Muscle layer of duodenum (tissue), 2 donors: Measurements from ENCODE around the gene NOD2.

ENCODE experiments used
- H3K27ac ChIP-seq: one replicate; pipeline ENCODE4 v1.7.0; 2013; ENCODE audit warnings: mild to moderate bottlenecking, low read length
- H3K27me3 ChIP-seq: one replicate; pipeline ENCODE4 v1.7.0; 2013; ENCODE audit warnings: low read depth, mild to moderate bottlenecking, control low read depth, low read length
- H3K36me3 ChIP-seq, 2 donors: one replicate each; pipeline ENCODE4 v1.7.0; 2013; ENCODE audit warnings: low read length in 2 of 2, control low read depth in 1 of 2, mild to moderate bottlenecking in 1 of 2; ENCODE audit not compliant: insufficient read depth in 2 of 2, control insufficient read depth in 1 of 2
- H3K4me1 ChIP-seq, 2 donors: one replicate each; pipeline ENCODE4 v1.7.0; 2013; ENCODE audit warnings: low read length in 2 of 2, mild to moderate bottlenecking in 2 of 2, control low read depth in 1 of 2, moderate library complexity in 1 of 2; ENCODE audit not compliant: insufficient read depth in 2 of 2, control insufficient read depth in 1 of 2
- H3K4me3 ChIP-seq, 2 donors: one replicate each; pipeline ENCODE4 v1.7.0; 2013; ENCODE audit warnings: low read length in 2 of 2, low read depth in 1 of 2, mild to moderate bottlenecking in 1 of 2
- H3K9me3 ChIP-seq, 2 donors: one replicate each; pipeline ENCODE4 v1.7.0; 2013; ENCODE audit warnings: low read length in 2 of 2, control low read depth in 1 of 2, mild to moderate bottlenecking in 1 of 2; ENCODE audit not compliant: control insufficient read depth in 1 of 2
- donor health status: healthy.

The NOD2 gene

GRCh38 chr16:50740736-50741135, 47.3 kb downstream of the NOD2 start:
- H3K4me3 ChIP-seq: peak overlapping the region; percentile 81 to 82
- peaks cover 0 to 23% of the 10 kb centered on the region in 2 donors for H3K4me1 ChIP-seq
- H3K27ac ChIP-seq: peak overlapping the region; percentile 74
- no peaks in the 10 kb centered on the region for H3K9me3 ChIP-seq
- H3K36me3 ChIP-seq: no peaks in the 10 kb centered on the region
- no peaks in the 10 kb centered on the region for H3K27me3 ChIP-seq

GRCh38 chr16:50741225-50741780, 47.9 kb downstream of the NOD2 start:
- H3K27ac ChIP-seq: peak overlapping the region; percentile 74

DNA sequence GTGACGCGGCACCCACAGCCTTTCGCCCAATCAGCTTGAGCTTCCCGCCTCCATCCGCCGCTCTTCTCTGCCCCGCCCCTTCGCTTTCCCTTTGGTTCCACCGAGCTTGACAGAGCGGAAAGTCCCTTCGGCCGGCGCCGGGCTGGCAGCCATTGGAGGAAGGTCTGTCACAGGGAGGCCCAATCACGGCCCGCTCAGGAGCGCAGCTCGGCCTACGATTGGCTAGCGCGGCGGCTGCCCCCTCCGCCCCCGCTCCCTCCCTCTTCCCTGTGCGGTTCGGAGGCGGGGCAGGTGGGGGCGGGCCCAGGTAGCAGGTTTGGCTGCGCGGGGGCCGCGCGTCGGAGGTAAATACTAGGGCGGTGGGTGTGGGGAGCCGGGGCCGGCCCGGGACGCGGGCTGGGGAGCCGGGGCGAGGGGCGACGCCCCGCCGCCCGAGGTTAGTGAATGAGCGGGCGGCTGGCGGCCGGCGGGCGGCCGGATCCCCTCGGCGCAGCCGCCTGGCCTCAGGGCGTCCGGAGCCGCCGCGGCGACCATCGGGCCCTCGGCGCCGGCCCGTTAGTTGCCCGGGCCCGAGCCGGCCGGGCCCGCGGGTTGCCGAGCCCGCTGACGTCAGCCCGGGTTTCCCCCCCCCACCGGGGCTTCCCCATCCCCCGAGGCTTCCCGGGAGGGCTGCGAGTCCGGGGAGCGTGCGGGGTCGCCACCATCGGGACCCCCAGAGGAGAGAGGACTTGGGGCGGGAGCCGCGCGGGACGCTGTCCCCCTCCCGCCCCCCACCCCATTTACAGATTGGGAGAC, 48.6 kb downstream of the NOD2 start, which contains the start of gene CYLD:
Gene CYLD, plus strand, starts transcription at position 306 of the 795 bp plus-strand sequence. CDS start 7,613 bp downstream, outside the sequence.
- Histone ChIP-seq H3K9me3 (no peaks in the 10 kb centered on the region), H3K4me1 (peaks cover 0 to 24% of the 10 kb centered on the region in 2 donors), H3K27ac (peak within 1 kb of the TSS; percentile 79), H3K36me3 (no peaks in the 10 kb centered on the region), H3K27me3 (no peaks in the 10 kb centered on the region), H3K4me3 (peak within 1 kb of the TSS; percentile 81 to 82)

More at GRCh38 chr16:50741225-50741780, 47.9 kb downstream of the NOD2 start:
- Histone ChIP-seq H3K36me3 (no peaks in the 10 kb centered on the region), H3K9me3 (no peaks in the 10 kb centered on the region), H3K4me3 (peak overlapping the region; percentile 81 to 82), H3K4me1 (peaks cover 0 to 24% of the 10 kb centered on the region in 2 donors), H3K27me3 (no peaks in the 10 kb centered on the region)

- Histone ChIP-seq H3K4me3 (peak overlapping the region; percentile 70 to 81), H3K27ac (peak overlapping the region; percentile 79), H3K27me3 (no peaks in the 10 kb centered on the region), H3K4me1 (peaks cover 0 to 24% of the 10 kb centered on the region in 2 donors), H3K36me3 (no peaks in the 10 kb centered on the region), H3K9me3 (no peaks in the 10 kb centered on the region)
Observed at GRCh38 chr16:50742576-50743200, 49.3 kb downstream of the NOD2 start.

GRCh38 chr16:50743581-50744225, 50.3 kb downstream of the NOD2 start:
- Histone ChIP-seq H3K4me1 (peaks cover 0 to 27% of the 10 kb centered on the region in 2 donors), H3K36me3 (no peaks in the 10 kb centered on the region), H3K27me3 (no peaks in the 10 kb centered on the region), H3K27ac (peak overlapping the region; percentile 74), H3K9me3 (no peaks in the 10 kb centered on the region), H3K4me3 (peak overlapping the region; percentile 34 to 51)

DNA sequence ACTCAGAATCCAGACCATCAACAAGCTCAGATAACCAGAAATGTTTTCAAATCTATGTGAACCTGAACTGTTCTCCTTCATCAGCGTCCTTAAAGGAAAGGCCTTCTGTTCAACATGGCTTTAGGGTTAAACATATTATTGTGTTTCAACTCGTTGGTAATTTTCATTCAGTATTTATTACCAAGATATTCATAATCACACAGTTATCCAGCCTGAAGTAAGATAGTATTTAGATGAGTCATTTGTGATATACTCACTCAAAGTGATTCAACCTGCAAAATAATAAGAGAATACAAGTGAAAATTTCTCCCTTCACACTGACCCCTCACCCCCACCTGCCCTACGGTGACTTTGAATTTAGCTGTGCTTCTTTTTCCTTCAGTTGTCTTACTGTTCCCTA, 51.5 kb downstream of the NOD2 start:
- Histone ChIP-seq H3K36me3 (peaks cover 0 to 4% of the 10 kb centered on the region in 2 donors), H3K4me1 (peaks cover 0 to 32% of the 10 kb centered on the region in 2 donors), H3K27ac (no peak overlapping the region), H3K27me3 (no peaks in the 10 kb centered on the region), H3K4me3 (no peak overlapping the region), H3K9me3 (no peaks in the 10 kb centered on the region)

GRCh38 chr16:50745940-50746339, 52.5 kb downstream of the NOD2 start:
- H3K4me1 ChIP-seq: peaks cover 0 to 31% of the 10 kb centered on the region in 2 donors

GRCh38 chr16:50747207-50747956, 54.0 kb downstream of the NOD2 start:
- Histone ChIP-seq H3K27me3 (no peaks in the 10 kb centered on the region), H3K36me3 (peaks cover under 1 to 8% of the 10 kb centered on the region in 2 donors), H3K4me3 (no peak overlapping the region), H3K4me1 (peaks cover 0 to 26% of the 10 kb centered on the region in 2 donors), H3K27ac (no peak overlapping the region), H3K9me3 (no peaks in the 10 kb centered on the region)

More at GRCh38 chr16:50745940-50746339, 52.5 kb downstream of the NOD2 start:
- H3K27ac ChIP-seq: no peak overlapping the region
- no peak overlapping the region for H3K4me3 ChIP-seq
- H3K36me3 ChIP-seq: peaks cover 0 to 8% of the 10 kb centered on the region in 2 donors
- no peaks in the 10 kb centered on the region for H3K9me3 ChIP-seq
- H3K27me3 ChIP-seq: no peaks in the 10 kb centered on the region

DNA sequence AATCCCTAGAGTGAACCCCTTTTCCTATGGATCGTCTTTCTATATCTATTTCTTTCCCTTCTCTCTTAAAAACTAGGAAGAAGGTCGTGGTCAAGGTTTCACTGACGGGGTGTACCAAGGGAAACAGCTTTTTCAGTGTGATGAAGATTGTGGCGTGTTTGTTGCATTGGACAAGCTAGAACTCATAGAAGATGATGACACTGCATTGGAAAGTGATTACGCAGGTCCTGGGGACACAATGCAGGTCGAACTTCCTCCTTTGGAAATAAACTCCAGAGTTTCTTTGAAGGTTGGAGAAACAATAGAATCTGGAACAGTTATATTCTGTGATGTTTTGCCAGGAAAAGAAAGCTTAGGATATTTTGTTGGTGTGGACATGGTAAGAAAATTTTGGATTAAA, 58.1 kb downstream of the NOD2 start:
- H3K27me3 ChIP-seq: no peaks in the 10 kb centered on the region
- H3K27ac ChIP-seq: no peak overlapping the region
- H3K4me1 ChIP-seq: peaks cover 0 to 8% of the 10 kb centered on the region in 2 donors
- H3K36me3 ChIP-seq: peaks cover 18 to 22% of the 10 kb centered on the region in 2 donors
- H3K9me3 ChIP-seq: no peaks in the 10 kb centered on the region
- no peak overlapping the region for H3K4me3 ChIP-seq

DNA sequence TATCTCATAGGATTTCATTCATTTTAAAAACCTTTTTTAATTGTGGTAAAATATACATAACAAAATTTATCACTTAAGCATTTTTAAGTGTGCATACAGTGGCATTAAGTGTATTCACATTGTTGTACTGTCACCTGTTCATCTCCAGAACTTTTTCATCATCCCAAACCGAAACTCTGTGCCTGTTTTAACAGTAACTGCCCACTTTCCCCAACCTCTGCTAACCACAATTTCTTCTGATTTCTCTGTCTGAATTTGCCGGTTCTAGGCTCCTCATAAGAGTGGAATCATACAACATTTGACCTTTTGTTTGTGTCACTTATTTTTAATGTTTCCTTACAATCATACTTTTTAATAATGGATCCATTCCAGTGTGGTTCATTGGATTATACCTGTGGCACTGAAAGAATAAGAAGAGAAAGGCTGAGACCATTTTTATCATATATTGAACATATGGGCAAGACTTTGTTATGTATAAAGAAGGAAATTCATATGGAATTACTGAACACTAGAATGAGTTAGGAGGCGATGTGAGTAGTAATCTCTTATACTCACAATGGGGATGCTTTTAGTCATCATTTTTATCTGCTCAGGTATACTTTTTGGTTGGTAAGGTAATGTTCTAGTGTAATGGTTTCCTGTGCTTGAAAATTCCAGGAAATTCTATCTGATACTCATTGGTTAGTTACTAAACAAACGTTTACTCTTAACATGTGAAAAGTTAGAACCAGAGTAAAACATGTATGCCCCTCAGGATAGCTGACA, 59.2 kb downstream of the NOD2 start:
- H3K4me1 ChIP-seq: peaks cover 0 to 7% of the 10 kb centered on the region in 2 donors
- H3K9me3 ChIP-seq: no peaks in the 10 kb centered on the region
- no peaks in the 10 kb centered on the region for H3K27me3 ChIP-seq
- peaks cover 18 to 22% of the 10 kb centered on the region in 2 donors for H3K36me3 ChIP-seq
- H3K4me3 ChIP-seq: no peak overlapping the region
- H3K27ac ChIP-seq: no peak overlapping the region
